Measurements from ENCODE around the gene WBP4.

Gene WBP4

GRCh38 chr13:41049480-41050440 is 11.5 kb upstream of the WBP4 start:
- DNase-seq: no peak

DNA sequence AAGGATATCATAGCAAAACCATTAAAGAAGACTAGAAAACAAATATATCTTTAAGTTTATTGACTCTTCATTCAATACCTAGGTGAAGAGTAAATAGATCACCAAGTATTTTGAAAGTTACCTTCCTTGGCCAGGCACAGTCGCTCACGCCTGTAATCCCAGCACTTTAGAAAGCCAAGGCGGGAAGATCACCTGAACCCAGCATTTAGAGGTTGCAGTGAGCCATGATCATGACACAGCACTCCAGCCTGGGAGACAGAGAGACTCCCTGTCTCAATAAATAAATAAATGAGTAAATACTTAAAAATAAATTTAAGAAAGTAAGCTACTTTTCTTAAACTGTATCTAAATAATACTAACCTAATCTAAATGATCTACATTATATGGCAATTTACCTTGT is 8.9 kb upstream of the WBP4 start:
- no peak for DNase-seq

DNA sequence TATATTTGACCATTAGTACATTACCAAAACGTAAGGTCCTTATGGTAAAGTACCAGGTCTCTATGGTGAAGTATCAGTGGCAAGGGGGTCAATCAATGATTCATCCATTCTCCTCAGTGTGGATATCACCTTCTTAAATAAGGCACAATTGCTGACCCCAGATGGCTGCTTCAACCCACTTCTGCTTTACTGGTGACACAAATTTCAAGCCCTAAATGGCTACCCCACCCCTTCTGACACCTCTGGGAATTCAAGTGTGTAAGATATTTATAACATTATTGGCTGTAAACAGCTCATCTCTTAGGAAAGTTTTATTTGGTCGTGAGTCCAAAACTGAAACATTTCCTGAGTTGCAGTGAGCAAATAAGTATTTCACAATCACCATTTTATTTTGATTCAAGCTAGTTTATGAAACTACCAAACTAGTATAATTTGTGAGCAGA is 7.9 kb upstream of the WBP4 start:
- DNase-seq: no peak

GRCh38 chr13:41054212-41054877 is 7.0 kb upstream of the WBP4 start:
- no peak for DNase-seq

DNA sequence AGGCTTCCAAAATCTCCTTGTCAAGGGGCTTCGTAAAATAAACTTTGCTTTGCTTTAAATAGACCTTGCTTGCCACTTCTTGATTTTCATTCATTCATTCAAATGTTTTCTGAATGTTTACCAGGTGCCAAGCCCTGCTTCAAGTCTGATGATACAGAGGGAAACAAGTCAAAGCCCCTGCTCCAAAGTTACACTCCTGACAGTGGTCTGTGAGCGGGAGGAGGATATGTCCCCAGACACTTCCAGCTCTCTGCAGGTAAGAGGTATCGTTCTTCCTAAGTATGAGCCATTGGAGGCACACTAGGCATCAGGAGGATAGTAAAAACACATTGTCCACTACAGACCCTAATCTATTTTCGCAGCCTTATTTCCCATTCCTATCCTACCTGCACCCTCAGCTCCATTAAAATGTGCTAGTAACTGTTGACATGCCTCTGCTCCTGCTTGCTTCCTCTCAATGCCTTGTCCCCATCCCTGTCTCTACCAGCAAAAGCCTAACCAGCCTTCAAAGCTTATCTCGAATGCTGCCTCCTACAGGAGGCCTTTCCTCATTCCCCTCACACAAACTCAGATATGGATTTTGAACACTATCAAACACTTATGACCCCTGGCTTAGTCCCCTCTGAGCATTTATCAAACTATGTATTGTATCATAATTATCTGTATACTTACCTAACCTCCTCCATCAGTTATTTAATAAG is 6.2 kb upstream of the WBP4 start:
- no peak for DNase-seq

DNA sequence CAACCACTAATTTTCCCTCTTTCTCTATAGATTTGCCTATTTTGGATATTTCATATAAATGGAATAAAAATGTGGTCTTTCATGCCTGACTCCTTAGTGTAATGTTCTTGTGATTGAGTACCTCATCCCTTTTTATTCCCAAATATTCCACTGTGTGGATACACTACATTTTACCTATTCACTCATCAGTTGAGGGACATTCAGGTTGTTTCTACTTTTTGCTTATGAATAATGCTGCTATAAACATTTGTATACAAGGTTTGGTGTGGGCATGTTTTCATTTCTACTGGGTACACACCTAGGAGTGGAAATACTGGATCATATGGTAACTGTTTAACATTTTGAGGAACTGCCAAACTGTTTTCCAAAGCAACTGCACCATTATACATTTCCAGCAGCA is 5.1 kb upstream of the WBP4 start:
- DNase-seq: no peak

- DNase-seq: no peak
Measured at GRCh38 chr13:41056826-41057711, 4.2 kb upstream of the WBP4 start.

DNA sequence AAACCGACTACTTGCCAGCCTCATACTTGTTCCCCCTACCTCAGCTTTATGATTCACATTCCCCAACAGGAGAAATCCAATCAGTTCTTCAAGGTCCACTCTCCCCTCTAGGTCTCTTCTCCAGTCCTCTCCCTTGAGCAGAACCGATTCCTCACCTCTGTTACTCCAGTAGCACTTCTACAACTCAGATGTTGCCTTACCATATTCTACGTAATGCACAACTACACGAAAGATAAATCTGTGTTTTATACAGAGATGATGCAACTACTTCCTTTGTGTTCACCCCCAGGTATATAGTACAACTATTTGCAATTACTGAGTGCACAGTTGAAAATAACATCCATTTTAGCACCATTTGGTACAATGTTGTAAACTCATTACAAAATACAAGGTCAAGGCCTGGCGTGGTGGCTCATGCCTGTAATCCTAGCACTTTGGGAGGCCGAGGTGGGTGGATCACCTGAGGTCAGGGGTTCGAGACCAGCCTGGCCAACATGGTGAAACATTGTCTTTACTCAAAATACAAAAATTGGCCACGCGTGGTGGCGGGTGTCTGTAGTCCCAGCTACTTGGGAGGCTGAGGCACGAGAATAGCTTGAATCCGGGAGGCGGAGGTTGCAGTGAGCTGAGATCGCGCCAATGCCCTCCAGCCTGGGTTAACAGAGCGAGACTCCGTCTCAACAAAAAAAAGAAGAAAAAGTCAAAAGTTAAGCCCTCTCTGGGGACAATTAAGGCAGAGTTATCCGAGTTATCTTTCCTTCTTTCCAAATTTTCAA is 2.8 kb upstream of the WBP4 start:
- DNase-seq: no peak

DNA sequence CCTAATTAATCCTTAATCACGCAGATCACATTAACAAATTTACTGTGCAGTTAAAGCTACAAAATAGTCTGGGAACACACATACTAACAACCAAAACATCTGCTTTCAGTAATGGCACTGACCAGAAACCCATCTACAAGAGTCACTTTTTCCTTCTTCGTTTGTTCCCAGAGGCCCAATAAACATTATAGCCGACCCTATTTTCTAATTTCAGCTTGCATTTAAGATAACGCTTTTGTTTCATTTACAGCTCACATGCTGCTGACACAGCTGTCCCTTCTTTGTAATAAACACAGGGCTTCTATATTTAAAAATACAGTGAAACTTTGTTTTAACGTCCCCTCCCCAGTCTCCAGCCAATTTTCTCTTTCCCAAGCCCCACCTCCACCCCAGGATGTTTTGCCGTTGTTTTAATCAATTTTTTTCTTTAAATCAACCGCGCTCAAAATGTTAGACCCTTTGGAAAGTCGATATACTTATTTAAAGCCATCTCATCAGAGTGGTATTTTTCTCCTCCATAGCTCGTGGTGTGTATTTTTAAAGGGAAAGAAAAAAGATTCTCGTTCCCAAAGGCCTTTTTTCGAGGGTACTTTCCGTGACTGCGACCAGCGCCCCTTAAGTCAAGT is 1.7 kb upstream of the WBP4 start:
- no peak for DNase-seq

DNA sequence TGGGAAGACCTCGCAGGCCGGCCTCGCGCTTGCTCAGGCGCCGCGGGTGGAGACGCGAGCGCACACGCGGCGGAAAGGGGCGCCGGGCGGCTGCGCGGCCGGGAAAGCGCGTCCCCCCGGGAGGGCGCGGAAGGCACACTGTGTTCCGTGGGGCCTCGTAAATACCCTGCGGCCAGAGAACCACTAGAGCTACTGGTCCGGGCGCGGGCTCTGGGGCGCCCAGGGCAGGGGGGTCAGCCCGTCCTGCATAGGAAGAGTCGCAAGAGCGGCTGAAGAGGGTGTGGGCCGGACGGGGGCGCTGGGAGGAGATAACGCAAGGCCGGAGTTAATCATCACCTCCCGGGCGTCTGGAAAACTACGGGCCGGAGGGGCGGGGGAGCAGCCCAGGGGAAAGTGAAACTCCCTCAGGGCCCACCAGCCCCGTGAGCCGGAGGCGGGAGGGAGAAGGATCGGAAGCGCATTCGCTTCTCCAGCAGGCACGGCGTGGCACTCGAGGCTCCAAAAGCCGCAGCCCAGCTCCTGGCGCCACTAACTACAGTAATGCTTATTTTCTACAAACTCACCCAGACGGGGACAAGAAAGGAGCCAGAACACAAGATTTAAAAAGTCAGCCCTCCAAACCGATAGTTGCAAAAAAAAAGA is 1.1 kb upstream of the WBP4 start:
- peak; percentile 97 for DNase-seq

DNA sequence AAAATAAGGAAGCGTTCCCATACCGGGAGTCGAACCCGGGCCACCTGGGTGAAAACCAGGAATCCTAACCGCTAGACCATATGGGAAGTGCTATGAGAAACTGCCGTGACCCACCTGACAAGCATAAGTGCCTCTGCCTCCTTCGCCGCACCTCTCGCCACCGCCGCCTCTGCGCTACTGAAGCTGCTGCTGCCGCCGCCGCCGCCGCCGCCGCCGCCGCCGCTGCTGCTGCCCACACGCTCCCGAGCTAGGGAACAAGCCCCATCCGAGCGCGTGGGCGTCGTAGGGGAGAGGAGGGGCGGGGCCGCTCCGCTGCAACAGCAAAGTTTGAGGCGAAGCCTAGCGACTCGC is 610 bp upstream of the WBP4 start:
- DNase-seq: peak; percentile 89

GRCh38 chr13:41061914-41062837 is 867 bp downstream of the WBP4 start:
- DNase-seq: no peak

- no peak for DNase-seq
Measured at GRCh38 chr13:41064493-41064892, 3.2 kb downstream of the WBP4 start.

DNA sequence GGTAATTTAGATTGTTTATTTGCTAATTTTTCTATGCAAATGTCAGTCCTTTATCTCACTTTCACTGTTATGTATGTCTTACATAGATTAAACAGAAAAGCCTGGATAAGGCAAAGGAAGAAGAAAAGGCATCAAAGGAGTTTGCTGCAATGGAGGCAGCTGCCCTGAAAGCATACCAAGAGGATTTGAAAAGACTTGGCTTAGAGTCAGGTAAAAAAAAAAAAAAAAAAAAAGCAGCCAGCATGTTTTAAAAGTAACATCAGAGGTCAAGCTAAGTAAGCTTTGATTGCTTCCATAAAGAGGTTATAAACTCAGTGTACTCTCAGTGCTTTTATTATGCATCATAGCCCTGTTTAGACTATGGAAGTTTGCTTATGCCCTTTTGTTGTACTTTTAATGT is 3.8 kb downstream of the WBP4 start:
- DNase-seq: no peak

- DNase-seq: no peak
Measured at GRCh38 chr13:41074523-41074922, 13.2 kb downstream of the WBP4 start.

- no peak for DNase-seq
Measured at GRCh38 chr13:41075034-41075433, 13.7 kb downstream of the WBP4 start.

DNA sequence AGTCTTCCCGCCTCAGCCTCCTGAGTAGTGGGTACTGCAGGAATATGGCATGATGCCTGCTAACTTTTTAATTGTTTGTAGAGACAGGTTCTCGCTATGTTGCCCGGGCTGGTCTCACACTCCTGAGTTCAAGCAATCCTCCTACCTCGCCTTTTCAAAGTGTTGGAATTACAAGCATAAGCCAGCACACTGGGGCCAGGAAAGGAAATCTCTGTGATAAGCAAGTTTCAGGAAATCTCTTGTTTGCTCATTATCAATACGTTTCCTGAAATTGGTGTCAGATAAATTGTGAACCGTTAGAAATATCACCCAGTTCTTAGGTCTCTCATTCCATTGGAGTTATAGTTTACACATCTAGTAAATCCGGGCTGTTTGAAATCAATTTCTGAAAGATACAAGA is 14.2 kb downstream of the WBP4 start:
- DNase-seq: no peak

DNA sequence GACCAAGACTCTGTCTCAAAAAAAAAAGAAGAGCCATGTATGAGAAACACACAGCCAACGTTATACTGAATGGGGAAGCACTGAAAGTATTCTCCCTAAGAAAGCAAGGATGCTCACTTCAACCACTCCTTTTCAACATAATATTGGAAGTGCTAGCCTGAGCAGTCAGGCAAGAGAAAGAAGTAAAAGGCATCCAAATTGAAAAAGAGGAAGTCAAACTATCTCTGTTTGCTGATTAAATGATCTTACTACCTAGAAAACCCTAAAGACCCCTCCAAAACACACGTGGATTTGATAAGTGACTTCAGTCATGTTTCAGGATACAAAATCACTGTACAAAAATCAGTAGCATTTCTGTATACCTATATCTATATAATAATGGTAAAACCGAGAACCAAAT is 16.2 kb downstream of the WBP4 start:
- DNase-seq: no peak

GRCh38 chr13:41079725-41080124 is 18.4 kb downstream of the WBP4 start:
- DNase-seq: no peak
